Body of pancreas (tissue), 4 donors: ENCODE measurements around the gene MYOM1. TPM values are rescaled to one million over a fixed set of nuclear protein-coding genes. Genes with fewer than 3 reads are reported as not detected.
"Not testable (repeated sequence)": the region's sequence is repeated elsewhere in the genome, so short reads cannot be mapped to it uniquely, and the experiment has no call there.

Experiments used
- ATAC-seq: fragments of 150-250 bp; one replicate; pipeline ENCODE4 v1.9.1; 2016
- DNase-seq, 4 donors: peaks; one replicate each; pipeline ENCODE4 v3.0.0-alpha.2; 2019
- H3K27ac ChIP-seq, 4 donors: fragments of 200-600 bp; sonication (generic); 1 replicate in 3 of 4; 2 replicates in 1 of 4; pipeline versions ENCODE4 v1.5.1 to v1.6.1; 2016 to 2019; ENCODE audit warnings: mild to moderate bottlenecking in 1 of 4, mixed read lengths in 1 of 4, moderate library complexity in 1 of 4
- H3K27me3 ChIP-seq, 2 donors: fragments of 200-600 bp; sonication (generic); one replicate each; pipeline ENCODE4 v1.6.0; 2016; ENCODE audit warnings: mild to moderate bottlenecking in 1 of 2
- H3K36me3 ChIP-seq, 2 donors: fragments of 200-600 bp; sonication (generic); replicated peaks in 1 of 2; 2 replicates each; pipeline ENCODE4 v1.5.1; 2016; ENCODE audit warnings: low read depth in 2 of 2; ENCODE audit not compliant: insufficient read depth in 1 of 2
- H3K4me1 ChIP-seq: fragments of 200-600 bp; sonication (generic); one replicate; pipeline ENCODE4 v1.6.0; 2016
- H3K4me3 ChIP-seq, 2 donors: fragments of 200-600 bp; sonication (generic); 1 replicate in 1 of 2; 2 replicates in 1 of 2; pipeline ENCODE4 v1.5.1; 2016 to 2019
- H3K9me3 ChIP-seq, 3 donors: fragments of 200-600 bp; sonication (generic); 1 replicate in 2 of 3; 2 replicates in 1 of 3; pipeline ENCODE4 v1.5.1; 2016
- CTCF ChIP-seq, 7 experiments: fragments of 450-650 bp in 4 of 7; fragments of 200-600 bp in 3 of 7; sonication (generic) in 3 of 7; IDR thresholded peaks; one replicate each; pipeline ENCODE4 v1.5.1; 2016 to 2019; ENCODE audit warnings: antibody characterized with exemption in 7 of 7
- POLR2A ChIP-seq, 3 donors: fragments of 450-650 bp; IDR thresholded peaks; one replicate each; pipeline ENCODE4 v1.6.1; 2016; ENCODE audit warnings: antibody characterized with exemption in 3 of 3, mild to moderate bottlenecking in 2 of 3
- WGBS, 2 donors: methylation state at CpG; one replicate each; pipeline ENCODE4 v1.1.5; 2017; 5-methylcytosine and 5-hydroxymethylcytosine counted together
- intact Hi-C: fragments of 100-400 bp; cut with DNase I; formaldehyde crosslinking; loops from one replicate; pipeline ENCODE4 v1.15.1; 2023
- total RNA-seq, 2 donors: library from RNA; depleted of rRNA; stranded (reverse); fragments of >200 nt; gene quantifications; one replicate each; pipeline ENCODE4 v1.1.0, GENCODE V29; 2016

Gene MYOM1
- total RNA-seq, 2 donors from 2014 or later: 10.9 to 21.8 TPM

- Histone ChIP-seq H3K36me3 (peaks cover 0 to 5% of the 10 kb centered on the region in 2 donors), H3K4me1 (no peaks in the 10 kb centered on the region), H3K27ac (no peak overlapping the region), H3K4me3 (no peak overlapping the region), H3K9me3 (no peaks in the 10 kb centered on the region), H3K27me3 (no peaks in the 10 kb centered on the region)
- DNase-seq (no peak), ATAC-seq (no peak)
- intact Hi-C loops: no loop called here
- 85 to 93% methylated on average over 5 of the region's 5 CpGs for WGBS, 2 donors
- TF ChIP-seq CTCF (IDR thresholded peaks at IDR 0.05): no peak
- TF ChIP-seq POLR2A (IDR thresholded peaks at IDR 0.05): no peak
Observed at GRCh38 chr18:3069671-3070433, 149.9 kb downstream of the MYOM1 start.

DNA sequence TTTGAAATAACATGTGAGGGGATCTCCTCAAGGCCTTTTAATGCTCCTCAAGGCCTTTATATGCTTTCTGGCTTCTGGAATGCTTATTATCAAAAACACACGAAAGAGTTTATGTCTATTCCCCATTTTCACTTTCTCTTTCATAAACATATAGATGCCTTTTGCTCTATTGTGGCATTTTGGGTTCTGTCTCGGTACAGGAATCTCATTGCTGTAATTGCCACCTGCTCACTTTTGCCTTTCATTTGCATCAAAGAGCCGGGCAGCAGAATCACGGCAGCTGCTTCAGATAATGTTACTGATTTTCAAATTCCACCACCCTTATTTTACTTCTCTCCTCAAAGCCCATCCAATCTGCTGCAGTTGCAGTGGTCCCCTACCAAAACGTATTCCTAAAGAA is 152.0 kb downstream of the MYOM1 start:
- no peak for ATAC-seq
- 74 to 84% methylated on average over 5 of the region's 5 CpGs for WGBS, 2 donors

DNA sequence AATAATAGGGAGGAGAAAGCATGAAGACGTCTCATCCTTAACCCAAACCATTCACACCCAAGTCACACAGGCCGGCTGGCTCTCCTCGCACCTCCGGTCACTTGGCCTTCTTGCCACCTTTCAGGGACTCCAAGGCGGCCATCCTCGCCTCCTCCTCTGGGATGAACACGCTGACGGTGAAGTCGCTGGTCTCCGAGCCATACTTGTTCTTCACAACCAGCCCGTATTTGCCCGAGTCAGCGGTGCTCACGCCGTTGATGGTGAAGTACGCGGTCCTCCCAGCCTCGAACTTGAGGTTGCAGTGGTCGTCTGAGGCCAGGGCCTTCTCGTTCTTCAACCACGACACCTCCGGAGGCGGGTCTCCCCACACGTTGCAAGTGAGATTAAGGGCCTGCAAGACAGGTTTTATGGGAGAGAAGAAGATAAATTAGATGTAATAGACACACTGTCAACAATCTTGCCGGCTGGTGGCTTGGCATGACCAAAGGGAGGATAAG is 152.6 kb downstream of the MYOM1 start:
- TF ChIP-seq POLR2A (IDR thresholded peaks at IDR 0.05) (no peak), CTCF (IDR thresholded peaks at IDR 0.05) (no peak)
- Histone ChIP-seq H3K27ac (no peak overlapping the region), H3K36me3 (peaks cover 0 to 5% of the 10 kb centered on the region in 2 donors), H3K9me3 (no peaks in the 10 kb centered on the region), H3K4me3 (no peak overlapping the region), H3K4me1 (no peaks in the 10 kb centered on the region), H3K27me3 (no peaks in the 10 kb centered on the region)
- DNase-seq (no peak), ATAC-seq (no peak)
- 82 to 91% methylated on average over 23 to 25 of the region's 25 CpGs for WGBS, 2 donors
- intact Hi-C loops: no loop called here

More for the DNA sequence above, 152.0 kb downstream of the MYOM1 start:
- Histone ChIP-seq H3K9me3 (no peaks in the 10 kb centered on the region), H3K4me3 (no peak overlapping the region), H3K27me3 (no peaks in the 10 kb centered on the region), H3K36me3 (peaks cover 0 to 5% of the 10 kb centered on the region in 2 donors), H3K27ac (no peak overlapping the region), H3K4me1 (no peaks in the 10 kb centered on the region)
- intact Hi-C loops: no loop called here
- TF ChIP-seq POLR2A (IDR thresholded peaks at IDR 0.05) (no peak), CTCF (IDR thresholded peaks at IDR 0.05) (no peak)
- no peak for DNase-seq

DNA sequence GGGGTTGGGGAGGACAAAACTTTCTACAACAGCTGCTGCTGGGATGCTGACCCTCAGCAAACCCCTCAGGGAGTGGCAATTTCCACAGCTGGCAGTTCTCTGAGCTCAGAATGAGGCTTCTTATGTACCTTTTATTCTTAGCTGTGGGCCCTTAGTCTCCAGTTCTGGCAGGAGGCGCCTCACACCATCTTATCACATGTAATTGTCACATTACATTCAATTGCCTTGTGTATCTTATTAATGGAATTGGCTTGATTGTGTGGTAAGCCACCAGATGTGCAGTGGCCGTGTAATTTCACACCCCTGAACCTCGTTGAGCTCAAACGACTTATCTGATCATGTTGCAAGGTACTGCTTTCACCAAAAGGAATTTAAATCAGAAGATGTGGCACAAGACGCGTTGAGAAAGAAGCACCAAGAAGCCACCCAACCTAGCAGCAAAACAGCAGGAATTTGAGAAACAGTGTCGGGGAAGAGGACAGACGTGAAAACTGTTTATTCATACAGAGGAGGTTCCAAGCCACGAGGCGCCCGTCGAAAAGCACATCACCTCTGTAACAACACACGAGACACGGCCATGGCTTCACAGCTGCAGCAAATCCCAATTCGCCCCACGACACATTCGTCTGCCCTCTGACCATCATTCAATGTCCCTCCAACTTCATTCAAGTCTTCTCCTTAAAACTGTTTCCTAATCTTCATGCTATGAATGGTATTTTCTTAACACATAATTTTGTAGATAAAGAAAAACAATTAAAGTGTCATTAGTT is 153.2 kb downstream of the MYOM1 start:
- Histone ChIP-seq H3K27ac (no peak overlapping the region), H3K9me3 (no peaks in the 10 kb centered on the region), H3K4me1 (no peaks in the 10 kb centered on the region), H3K27me3 (no peaks in the 10 kb centered on the region), H3K36me3 (peaks cover 0 to 5% of the 10 kb centered on the region in 2 donors), H3K4me3 (no peak overlapping the region)
- WGBS, 2 donors: 76 to 84% methylated on average over 17 of the region's 17 CpGs
- no peak for DNase-seq
- ATAC-seq: no peak
- TF ChIP-seq CTCF (IDR thresholded peaks at IDR 0.05): no peak
- TF ChIP-seq POLR2A (IDR thresholded peaks at IDR 0.05): no peak
- intact Hi-C loops: no loop called here

- 83 to 85% methylated on average over 4 of the region's 4 CpGs for WGBS, 2 donors
- ATAC-seq, H3K4me1 ChIP-seq, DNase-seq, H3K4me3 ChIP-seq, H3K9me3 ChIP-seq, H3K36me3 ChIP-seq, intact Hi-C loops, H3K27me3 ChIP-seq, H3K27ac ChIP-seq: not testable (repeated sequence)
Observed at GRCh38 chr18:3063766-3064165, 156.0 kb downstream of the MYOM1 start.
